ENCODE results near the gene ENTHD1.
"Not testable (repeated sequence)": the region's sequence is repeated elsewhere in the genome, so short reads cannot be mapped to it uniquely, and the experiment has no call there.

Gene ENTHD1

GRCh38 chr22:39856588-39856987 is 37.0 kb downstream of the ENTHD1 start:
- no peak for DNase-seq
- intact Hi-C loops (cut with DNase I): no loop called here

GRCh38 chr22:39852799-39853198 is 40.8 kb downstream of the ENTHD1 start:
- DNase-seq: no peak
- intact Hi-C loops (cut with DNase I): no loop called here

GRCh38 chr22:39851606-39852315 is 41.8 kb downstream of the ENTHD1 start:
- no peak for DNase-seq
- intact Hi-C loops (cut with DNase I): no loop called here

GRCh38 chr22:39847477-39847876 is 46.1 kb downstream of the ENTHD1 start:
- DNase-seq: no peak
- intact Hi-C loops (cut with DNase I): no loop called here

- DNase-seq; intact Hi-C loops (cut with DNase I): not testable (repeated sequence)
Observed at GRCh38 chr22:39846539-39846938, 47.0 kb downstream of the ENTHD1 start.

GRCh38 chr22:39845529-39845928 is 48.0 kb downstream of the ENTHD1 start:
- intact Hi-C loops (cut with DNase I): no loop called here
- no peak for DNase-seq

GRCh38 chr22:39839917-39840510 is 53.5 kb downstream of the ENTHD1 start:
- intact Hi-C loops (cut with DNase I): no loop called here
- no peak for DNase-seq

- no peak for DNase-seq
- intact Hi-C loops (cut with DNase I): no loop called here
Observed at GRCh38 chr22:39839204-39839603, 54.4 kb downstream of the ENTHD1 start.

- no peak for DNase-seq
- intact Hi-C loops (cut with DNase I): no loop called here
Observed at GRCh38 chr22:39833610-39834009, 60.0 kb downstream of the ENTHD1 start.

- intact Hi-C loops (cut with DNase I): no loop called here
- DNase-seq: no peak
Observed at GRCh38 chr22:39833093-39833492, 60.5 kb downstream of the ENTHD1 start.

GRCh38 chr22:39832627-39833074 is 60.9 kb downstream of the ENTHD1 start:
- intact Hi-C loops (cut with DNase I): no loop called here
- no peak for DNase-seq

- intact Hi-C loops (cut with DNase I): no loop called here
- DNase-seq: no peak
Observed at GRCh38 chr22:39825661-39826102, 67.9 kb downstream of the ENTHD1 start.

- DNase-seq: no peak
- intact Hi-C loops (cut with DNase I): no loop called here
Observed at GRCh38 chr22:39821008-39821407, 72.6 kb downstream of the ENTHD1 start.

- DNase-seq: no peak
- intact Hi-C loops (cut with DNase I): no loop called here
Observed at GRCh38 chr22:39820256-39820655, 73.3 kb downstream of the ENTHD1 start.

GRCh38 chr22:39819429-39819828 is 74.1 kb downstream of the ENTHD1 start:
- no peak for DNase-seq
- intact Hi-C loops (cut with DNase I): no loop called here

- DNase-seq: no peak
Observed at GRCh38 chr22:39818094-39818493, 75.5 kb downstream of the ENTHD1 start.

GRCh38 chr22:39815932-39816331 is 77.6 kb downstream of the ENTHD1 start:
- intact Hi-C loops (cut with DNase I): no loop called here
- DNase-seq: no peak

More at GRCh38 chr22:39818094-39818493, 75.5 kb downstream of the ENTHD1 start:
- intact Hi-C loops (cut with DNase I): no loop called here

- no peak for DNase-seq
- intact Hi-C loops (cut with DNase I): no loop called here
Observed at GRCh38 chr22:39814899-39815298, 78.7 kb downstream of the ENTHD1 start.

- intact Hi-C loops (cut with DNase I): no loop called here
- DNase-seq: no peak
Observed at GRCh38 chr22:39809772-39810557, 83.6 kb downstream of the ENTHD1 start.

GRCh38 chr22:39808081-39808480 is 85.5 kb downstream of the ENTHD1 start:
- intact Hi-C loops (cut with DNase I): no loop called here
- peak in 1 of 10 donors; percentile 62 for DNase-seq

GRCh38 chr22:39806109-39806508 is 87.5 kb downstream of the ENTHD1 start:
- intact Hi-C loops (cut with DNase I): no loop called here
- DNase-seq: no peak

All from posterior cingulate gyrus (tissue), 11 donors.